ENCODE results near the gene FURIN.
"Not testable (repeated sequence)": the region's sequence is repeated elsewhere in the genome, so short reads cannot be mapped to it uniquely, and the experiment has no call there.

Gene FURIN

GRCh38 chr15:90883526-90883975 lies 15.2 kb downstream of the FURIN start:
- no peak for DNase-seq (ENCODE audit: low read depth)

- DNase-seq (ENCODE audit: low read depth) = no peak
Observed at GRCh38 chr15:90883976-90884718, 15.8 kb downstream of the FURIN start, which contains the start of gene FES. Gene FES (plus strand): TSS chr15:90884504. CDS start chr15:90885046, 542 bp downstream.

DNA sequence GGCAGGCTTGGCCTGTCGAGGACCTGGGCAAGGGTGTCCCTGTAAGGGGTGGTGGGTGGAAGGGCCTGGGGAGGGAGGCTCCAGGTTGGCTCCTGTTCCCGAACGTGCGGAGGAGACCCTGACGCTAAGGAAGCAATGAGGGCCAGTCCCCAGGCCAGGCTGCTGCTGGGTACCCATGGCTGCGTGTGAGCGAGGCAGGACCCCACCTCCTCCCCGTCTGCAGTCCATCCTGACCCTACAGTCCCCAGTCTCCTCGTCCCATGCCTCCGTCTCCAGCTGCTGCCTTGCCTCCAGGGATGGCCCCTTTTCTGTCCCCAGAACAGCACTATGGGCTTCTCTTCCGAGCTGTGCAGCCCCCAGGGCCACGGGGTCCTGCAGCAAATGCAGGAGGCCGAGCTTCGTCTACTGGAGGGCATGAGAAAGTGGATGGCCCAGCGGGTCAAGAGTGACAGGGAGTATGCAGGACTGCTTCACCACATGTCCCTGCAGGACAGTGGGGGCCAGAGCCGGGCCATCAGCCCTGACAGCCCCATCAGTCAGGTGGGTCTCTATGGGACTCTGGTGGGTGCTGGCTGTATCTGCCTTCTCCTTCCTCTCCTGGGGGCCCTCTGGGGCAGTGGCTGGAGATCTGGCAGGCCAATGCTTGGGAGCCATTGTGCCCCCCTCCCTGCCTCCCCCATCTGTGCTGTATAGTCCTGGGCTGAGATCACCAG lies 16.5 kb downstream of the FURIN start:
- DNase-seq (ENCODE audit: low read depth) = no peak

DNA sequence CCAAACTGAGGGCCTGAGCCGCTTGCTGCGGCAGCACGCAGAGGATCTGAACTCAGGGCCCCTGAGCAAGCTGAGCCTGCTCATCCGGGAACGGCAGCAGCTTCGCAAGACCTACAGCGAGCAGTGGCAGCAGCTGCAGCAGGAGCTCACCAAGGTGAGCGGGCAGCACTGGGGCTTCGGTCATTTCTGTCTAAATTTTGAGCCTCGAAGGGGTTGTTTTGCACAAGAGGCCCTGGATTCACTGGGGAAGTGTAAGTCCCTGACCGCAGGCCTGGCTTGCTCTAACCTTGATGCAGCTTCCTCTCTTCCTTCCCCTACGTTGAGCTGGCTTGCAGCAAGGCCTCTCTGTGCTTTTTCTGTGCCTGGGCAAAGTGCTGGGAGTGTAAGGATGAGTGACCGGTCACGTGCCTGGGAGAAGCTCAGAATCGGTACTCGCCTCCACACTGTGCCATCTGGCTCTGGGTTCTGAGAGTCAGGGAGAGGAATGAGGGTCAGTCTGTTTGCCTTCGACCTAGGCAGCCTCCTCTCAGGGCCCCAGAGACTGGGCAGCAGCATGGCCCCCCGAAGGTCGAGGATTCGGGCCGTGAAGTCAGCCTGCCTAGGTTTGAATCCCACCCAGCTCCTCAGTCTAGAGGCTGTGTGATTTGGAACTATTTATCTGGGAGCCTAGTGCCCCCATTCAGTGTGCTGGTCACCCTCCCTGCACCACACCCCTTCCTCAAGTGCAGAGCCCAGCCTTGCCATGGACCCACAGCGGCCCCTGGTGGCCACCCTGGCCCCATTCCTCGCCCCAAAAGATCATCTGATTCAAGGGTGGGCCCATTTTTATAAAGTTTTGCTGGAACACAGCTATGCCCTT lies 17.3 kb downstream of the FURIN start:
- DNase-seq (ENCODE audit: low read depth) = peak; percentile 62

GRCh38 chr15:90886291-90886614 lies 17.9 kb downstream of the FURIN start:
- DNase-seq (ENCODE audit: low read depth) = no peak

- DNase-seq (ENCODE audit: low read depth) = no peak
Observed at GRCh38 chr15:90887037-90887481, 18.7 kb downstream of the FURIN start.

- DNase-seq (ENCODE audit: low read depth) = no peak
Observed at GRCh38 chr15:90889313-90889730, 20.9 kb downstream of the FURIN start.

DNA sequence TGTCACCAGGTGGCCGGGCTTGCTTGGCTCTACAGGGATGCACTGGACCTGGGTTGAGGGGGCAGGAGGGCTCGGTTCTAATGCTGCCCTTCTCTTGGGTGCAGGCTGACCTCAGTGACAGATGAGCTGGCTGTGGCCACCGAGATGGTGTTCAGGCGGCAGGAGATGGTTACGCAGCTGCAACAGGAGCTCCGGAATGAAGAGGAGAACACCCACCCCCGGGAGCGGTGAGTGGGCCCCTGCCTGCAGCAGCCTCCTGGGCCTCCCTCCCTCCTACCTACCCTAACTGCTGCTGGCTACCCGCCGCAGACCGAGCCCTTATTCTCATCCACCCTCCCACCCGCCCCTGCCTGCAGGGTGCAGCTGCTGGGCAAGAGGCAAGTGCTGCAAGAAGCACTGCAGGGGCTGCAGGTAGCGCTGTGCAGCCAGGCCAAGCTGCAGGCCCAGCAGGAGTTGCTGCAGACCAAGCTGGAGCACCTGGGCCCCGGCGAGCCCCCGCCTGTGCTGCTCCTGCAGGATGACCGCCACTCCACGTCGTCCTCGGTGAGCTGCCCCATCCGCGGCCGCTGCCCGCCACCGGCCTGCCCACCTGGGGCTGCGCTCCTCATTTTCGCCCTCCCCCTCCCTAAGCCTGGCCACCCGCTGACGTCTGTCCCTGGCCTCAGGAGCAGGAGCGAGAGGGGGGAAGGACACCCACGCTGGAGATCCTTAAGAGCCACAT lies 21.5 kb downstream of the FURIN start:
- DNase-seq (ENCODE audit: low read depth) = no peak

DNA sequence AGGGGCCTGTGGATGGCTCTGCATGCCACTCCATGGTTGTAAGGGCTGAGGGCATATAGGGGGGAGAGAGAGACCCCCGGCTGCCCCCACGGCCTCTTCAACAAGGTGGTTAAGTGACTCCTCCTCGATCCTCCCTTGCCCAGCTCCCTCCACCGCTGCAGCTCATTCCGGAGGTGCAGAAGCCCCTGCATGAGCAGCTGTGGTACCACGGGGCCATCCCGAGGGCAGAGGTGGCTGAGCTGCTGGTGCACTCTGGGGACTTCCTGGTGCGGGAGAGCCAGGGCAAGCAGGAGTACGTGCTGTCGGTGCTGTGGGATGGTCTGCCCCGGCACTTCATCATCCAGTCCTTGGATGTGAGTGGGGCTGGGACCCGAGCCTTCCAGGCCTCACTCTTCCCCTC lies 22.5 kb downstream of the FURIN start:
- no peak for DNase-seq (ENCODE audit: low read depth)

DNA sequence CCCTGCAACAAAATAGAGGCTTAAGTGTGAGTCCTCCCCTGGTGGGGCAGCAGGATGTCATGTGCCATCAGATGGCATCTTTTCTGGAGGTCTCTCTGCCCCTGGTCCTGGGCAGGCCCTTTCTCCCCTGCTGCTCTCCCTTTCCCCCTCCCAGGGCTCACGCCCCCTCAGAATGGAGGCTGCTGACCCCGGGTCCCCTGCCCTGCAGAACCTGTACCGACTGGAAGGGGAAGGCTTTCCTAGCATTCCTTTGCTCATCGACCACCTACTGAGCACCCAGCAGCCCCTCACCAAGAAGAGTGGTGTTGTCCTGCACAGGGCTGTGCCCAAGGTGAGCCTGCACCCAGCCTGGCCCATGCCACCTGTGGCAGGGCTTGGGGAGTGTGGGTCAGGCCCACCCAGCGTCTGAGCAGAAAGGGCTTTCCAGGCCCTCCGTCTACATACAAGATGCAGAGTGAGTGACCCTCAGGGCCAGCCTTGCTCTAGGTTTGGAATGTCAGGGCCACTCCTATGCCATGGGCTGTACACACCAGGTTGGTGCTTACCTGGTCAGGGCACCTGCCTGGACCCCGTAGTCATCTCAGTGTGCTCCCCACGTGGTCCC lies 23.1 kb downstream of the FURIN start:
- DNase-seq (ENCODE audit: low read depth) = no peak

DNA sequence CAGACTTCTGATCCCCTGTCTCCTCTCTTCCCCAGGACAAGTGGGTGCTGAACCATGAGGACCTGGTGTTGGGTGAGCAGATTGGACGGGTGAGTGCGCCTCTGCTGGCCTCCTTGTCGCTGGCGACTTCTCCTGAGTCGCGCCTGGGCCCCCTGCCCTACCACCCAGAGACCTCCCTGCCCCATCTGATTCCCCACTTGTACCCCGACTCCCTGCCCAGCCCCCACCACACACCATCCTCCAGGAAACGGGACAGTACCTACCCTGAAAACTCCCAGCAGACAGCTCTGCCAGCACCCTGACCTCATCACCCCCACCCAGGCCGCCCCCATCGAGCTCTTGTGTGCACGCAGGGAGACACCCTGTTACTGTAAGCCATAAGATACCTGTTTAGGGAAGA lies 23.6 kb downstream of the FURIN start:
- DNase-seq (ENCODE audit: low read depth) = no peak

DNA sequence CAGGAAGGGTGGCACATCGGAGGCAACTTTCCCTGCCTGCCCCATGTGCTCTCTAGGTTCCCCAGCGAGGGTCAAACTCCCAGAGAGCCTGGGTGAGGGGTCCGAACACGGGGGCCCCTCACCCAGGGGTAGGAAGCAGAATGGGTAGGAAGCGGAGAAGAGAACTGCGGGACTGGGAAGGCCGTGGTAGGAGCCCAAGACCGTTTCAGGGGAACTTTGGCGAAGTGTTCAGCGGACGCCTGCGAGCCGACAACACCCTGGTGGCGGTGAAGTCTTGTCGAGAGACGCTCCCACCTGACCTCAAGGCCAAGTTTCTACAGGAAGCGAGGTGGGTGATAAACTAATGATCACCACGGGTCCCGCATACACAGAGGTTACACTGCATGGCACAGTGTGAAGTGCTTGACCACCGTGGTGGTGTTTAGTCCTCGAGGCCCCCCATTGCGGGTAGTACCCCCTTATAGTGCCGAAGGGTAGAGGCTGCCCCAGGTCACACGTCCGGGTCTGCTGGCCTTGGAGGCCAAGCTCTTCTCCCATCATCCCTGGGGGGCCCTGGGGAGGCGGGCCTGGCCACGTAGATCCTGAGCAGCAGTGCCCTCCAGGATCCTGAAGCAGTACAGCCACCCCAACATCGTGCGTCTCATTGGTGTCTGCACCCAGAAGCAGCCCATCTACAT lies 24.2 kb downstream of the FURIN start:
- no peak for DNase-seq (ENCODE audit: low read depth)

GRCh38 chr15:90893175-90894090 lies 25.0 kb downstream of the FURIN start:
- no peak for DNase-seq (ENCODE audit: low read depth)

DNA sequence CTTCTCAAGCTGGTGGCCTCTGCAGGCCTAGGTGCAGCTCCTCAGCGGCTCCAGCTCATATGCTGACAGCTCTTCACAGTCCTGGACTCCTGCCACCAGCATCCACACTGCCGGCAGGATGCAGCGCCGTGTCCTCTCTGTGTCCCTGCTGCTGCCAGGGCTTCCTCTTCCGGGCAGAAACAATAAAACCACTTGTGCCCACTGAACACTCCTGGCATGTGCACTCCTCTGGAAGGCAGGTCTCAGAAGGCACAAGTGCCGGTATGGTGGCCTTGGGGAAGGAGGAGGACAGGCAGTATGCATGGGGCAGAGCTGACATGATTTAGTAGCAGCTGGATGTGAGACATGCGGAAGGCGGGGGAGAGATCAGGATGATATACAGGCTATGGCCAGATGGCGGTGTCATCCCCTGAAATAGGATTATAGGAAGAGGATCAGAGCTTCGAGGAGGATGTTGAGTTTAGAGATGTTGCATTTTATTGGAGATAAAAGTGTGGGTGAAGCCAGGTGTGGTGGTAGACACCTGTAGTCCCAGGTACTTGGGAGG lies 27.3 kb downstream of the FURIN start:
- DNase-seq (ENCODE audit: low read depth) = no peak

GRCh38 chr15:90897131-90897655 lies 28.8 kb downstream of the FURIN start:
- not testable (repeated sequence) for DNase-seq (ENCODE audit: low read depth)

DNA sequence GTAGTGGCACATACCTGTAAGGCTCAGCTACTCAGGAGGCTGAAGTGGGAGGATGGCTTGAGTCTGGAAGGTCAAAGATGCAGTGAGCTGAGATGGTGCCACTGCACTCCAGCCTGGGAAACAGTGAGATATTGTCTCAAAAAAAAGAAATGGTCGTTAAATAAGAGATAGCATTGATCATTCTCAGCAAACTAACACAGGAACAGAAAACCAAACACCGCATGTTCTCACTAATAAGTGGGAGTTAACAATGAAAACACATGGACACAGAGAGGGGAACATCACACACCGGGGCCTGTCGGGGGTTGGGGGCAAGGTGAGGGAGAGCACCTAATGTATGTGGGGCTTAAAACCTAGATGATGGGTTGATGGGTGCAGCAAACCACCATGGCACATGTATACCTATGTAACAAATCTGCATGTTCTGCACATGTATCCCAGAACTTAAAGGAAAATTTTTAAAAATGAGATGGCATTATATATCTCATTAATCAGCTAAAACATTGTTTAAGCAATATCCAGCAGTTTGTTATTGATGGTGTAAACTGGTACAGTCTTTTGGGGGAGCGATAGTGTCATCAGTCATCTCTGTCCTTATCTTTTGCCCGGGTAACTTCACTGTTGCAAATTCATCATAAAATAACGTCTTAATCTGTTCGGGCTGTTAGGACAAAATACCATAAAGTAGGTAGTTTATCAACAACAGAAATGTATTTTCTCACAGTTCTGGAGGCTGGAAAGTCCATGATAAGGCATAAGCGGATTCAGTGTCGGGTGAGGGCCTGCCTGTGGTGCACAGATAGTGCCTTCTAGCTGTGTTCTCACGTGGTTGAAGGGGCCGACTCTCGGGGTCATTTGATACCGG lies 33.0 kb downstream of the FURIN start:
- DNase-seq (ENCODE audit: low read depth) = no peak

DNA sequence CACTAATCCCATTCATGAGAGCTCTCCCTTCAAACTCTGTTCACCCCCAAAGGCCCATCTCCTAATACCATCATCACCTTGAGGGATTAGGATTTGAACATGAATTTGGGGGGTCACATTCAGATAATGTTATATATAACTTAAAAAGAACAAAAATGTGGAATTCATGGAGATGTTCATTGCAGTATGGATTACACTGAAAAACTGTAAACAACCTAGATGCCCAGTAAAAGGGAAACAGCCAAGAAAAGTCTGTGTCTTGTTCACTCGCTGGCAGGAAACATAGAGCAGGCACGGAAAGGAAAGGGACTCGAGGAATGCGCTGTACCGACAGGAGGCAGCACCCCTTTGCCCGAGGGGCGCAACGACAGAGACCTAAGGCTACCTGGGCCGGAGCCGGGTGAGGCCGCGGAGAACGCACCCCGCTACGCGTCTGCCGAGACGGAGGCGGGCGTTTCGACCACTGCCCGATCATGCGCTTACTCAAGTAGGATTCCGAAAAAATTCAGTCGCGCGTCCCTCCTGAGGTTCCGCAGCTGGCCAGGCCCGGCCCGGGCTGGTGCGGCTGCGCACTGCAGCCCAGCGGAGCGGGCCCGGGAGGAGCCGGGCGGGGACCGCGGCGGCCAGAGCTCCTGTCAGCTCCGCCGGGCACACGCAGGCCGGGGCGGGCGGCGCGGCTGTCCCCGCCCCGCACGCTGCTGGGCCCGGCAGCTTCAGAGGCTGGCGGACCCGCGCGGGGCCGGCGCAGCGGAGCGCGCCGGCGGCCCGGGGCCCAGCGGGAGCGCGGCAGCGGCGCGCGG lies 33.9 kb downstream of the FURIN start:
- peak; percentile 59 for DNase-seq (ENCODE audit: low read depth)

Measured in stimulated activated CD8-positive, alpha-beta memory T cell treated with anti-CD3 and anti-CD28 coated beads, Interleukin-12 subunit alpha, Interleukin-12 subunit beta, amount 100 ng/mL, for 4 hours (primary cell).